Uterus (tissue), 4 donors: Measurements from ENCODE around the gene FUT8. TPM values are rescaled to one million over a fixed set of nuclear protein-coding genes. Genes with fewer than 3 reads are reported as not detected.
"Not testable (repeated sequence)": the region's sequence is repeated elsewhere in the genome, so short reads cannot be mapped to it uniquely, and the experiment has no call there.

Source experiments
- DNase-seq, 2 donors: peaks; one replicate each; pipeline ENCODE4 v3.0.0-alpha.2; 2019 to 2020
- H3K27ac ChIP-seq, 2 donors: fragments of 200-600 bp; sonication (generic); 1 replicate in 1 of 2; 2 replicates in 1 of 2; pipeline ENCODE4 v1.5.1; 2016 to 2018
- H3K27me3 ChIP-seq, 2 donors: fragments of 200-600 bp; sonication (generic); one replicate each; pipeline ENCODE4 v1.5.1; 2018 to 2019; ENCODE audit warnings: control low read depth in 1 of 2
- H3K36me3 ChIP-seq, 2 donors: fragments of 200-600 bp; sonication (generic); one replicate each; pipeline ENCODE4 v1.5.1; 2019; ENCODE audit warnings: control low read depth in 1 of 2
- H3K4me1 ChIP-seq, 2 donors: fragments of 200-600 bp; sonication (generic); one replicate each; pipeline ENCODE4 v1.5.1; 2018 to 2019; ENCODE audit warnings: control low read depth in 1 of 2
- H3K4me3 ChIP-seq, 2 donors: fragments of 200-600 bp; sonication (generic); 1 replicate in 1 of 2; 2 replicates in 1 of 2; pipeline ENCODE4 v1.5.1; 2018 to 2019; ENCODE audit warnings: mild to moderate bottlenecking in 1 of 2
- H3K9me3 ChIP-seq, 2 donors: fragments of 200-600 bp; sonication (generic); one replicate each; pipeline ENCODE4 v1.5.1; 2019; ENCODE audit warnings: control low read depth in 1 of 2
- POLR2A ChIP-seq, 2 donors: fragments of 450-650 bp; IDR thresholded peaks; one replicate each; pipeline ENCODE4 v1.6.1; 2016; ENCODE audit warnings: antibody characterized with exemption in 2 of 2, mild to moderate bottlenecking in 1 of 2, moderate library complexity in 1 of 2
- intact Hi-C: fragments of 100-400 bp; cut with DNase I; formaldehyde crosslinking; loops from one replicate; pipeline ENCODE4 v1.15.1; 2023; ENCODE audit warnings: low total_unique reads
- total RNA-seq, 4 donors: library from RNA; depleted of rRNA in 3 of 4; stranded (reverse); fragments of >200 nt in 3 of 4; gene quantifications; one replicate each; pipeline versions ENCODE4 v1.1.0 to v1.2.4, GENCODE V29; 2014 to 2023
- TF ChIP-seq, protein P1 (sequence below), 4 experiments: fragments of 200-600 bp in 2 of 4; fragments of 450-650 bp in 2 of 4; sonication (generic) in 2 of 4; IDR thresholded peaks; one replicate each; pipeline ENCODE4 v1.5.1; 2016 to 2019; ENCODE audit warnings: antibody characterized with exemption in 4 of 4, mild to moderate bottlenecking in 2 of 4, moderate library complexity in 1 of 4
- donor health status: DM: yes; HTN: yes; CAD: no.

FUT8 gene
- total RNA-seq, 4 donors from 2014 or later: 39.2 to 57.6 (median 51.8) TPM

DNA sequence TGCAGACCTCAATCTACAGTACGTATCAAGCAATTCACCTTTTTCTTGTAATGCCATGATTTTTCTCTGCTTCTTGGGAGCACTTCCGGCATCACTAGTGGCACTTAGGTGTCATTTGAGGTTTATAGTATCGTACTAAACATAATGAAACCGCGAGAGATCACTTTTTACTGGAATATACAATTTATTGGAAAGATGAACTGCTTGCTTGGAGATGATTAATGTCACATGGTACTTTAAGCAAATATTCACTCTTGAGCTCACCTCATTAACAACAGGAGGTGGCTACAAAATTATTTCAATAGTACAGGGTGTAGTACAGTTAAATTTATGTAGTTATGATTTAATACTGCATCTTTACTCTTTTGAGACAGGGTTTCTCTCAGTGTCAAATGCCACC, 11.5 kb downstream of the FUT8 start:
- no peak for DNase-seq
- no peaks in the 10 kb centered on the region for H3K4me1 ChIP-seq
- no peak for TF ChIP-seq POLR2A (IDR thresholded peaks at IDR 0.05)
- TF ChIP-seq, protein P1, sequence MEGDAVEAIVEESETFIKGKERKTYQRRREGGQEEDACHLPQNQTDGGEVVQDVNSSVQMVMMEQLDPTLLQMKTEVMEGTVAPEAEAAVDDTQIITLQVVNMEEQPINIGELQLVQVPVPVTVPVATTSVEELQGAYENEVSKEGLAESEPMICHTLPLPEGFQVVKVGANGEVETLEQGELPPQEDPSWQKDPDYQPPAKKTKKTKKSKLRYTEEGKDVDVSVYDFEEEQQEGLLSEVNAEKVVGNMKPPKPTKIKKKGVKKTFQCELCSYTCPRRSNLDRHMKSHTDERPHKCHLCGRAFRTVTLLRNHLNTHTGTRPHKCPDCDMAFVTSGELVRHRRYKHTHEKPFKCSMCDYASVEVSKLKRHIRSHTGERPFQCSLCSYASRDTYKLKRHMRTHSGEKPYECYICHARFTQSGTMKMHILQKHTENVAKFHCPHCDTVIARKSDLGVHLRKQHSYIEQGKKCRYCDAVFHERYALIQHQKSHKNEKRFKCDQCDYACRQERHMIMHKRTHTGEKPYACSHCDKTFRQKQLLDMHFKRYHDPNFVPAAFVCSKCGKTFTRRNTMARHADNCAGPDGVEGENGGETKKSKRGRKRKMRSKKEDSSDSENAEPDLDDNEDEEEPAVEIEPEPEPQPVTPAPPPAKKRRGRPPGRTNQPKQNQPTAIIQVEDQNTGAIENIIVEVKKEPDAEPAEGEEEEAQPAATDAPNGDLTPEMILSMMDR (IDR thresholded peaks at IDR 0.05): no peak
- H3K27me3 ChIP-seq: no peaks in the 10 kb centered on the region
- intact Hi-C loops: no loop called here
- no peaks in the 10 kb centered on the region for H3K9me3 ChIP-seq
- no peak overlapping the region for H3K27ac ChIP-seq
- H3K36me3 ChIP-seq: no peaks in the 10 kb centered on the region
- no peak overlapping the region for H3K4me3 ChIP-seq

DNA sequence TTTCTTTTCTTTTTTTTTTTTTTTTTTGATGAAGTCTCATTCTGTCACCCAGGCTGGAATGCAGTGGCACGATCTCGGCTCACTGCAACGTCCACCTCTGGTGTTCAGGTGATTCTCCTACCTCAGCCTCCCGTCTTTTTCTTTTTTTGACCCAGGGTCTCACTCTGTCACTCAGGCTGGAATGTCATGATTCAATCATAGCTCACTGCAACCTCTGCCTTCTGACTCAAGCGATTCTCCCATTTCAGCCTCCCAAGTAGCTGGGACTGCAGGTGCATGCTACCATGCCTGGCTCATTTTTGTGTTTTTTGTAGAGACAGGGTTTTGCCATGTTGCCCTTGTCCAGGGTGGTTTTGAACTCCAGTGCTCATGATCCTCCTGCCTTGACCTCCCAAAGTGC, 12.0 kb downstream of the FUT8 start:
- H3K27ac ChIP-seq: no peak overlapping the region
- H3K4me1 ChIP-seq: no peaks in the 10 kb centered on the region
- H3K4me3 ChIP-seq: no peak overlapping the region
- TF ChIP-seq, protein P1 (IDR thresholded peaks at IDR 0.05): no peak
- no peak for TF ChIP-seq POLR2A (IDR thresholded peaks at IDR 0.05)
- H3K9me3 ChIP-seq: no peaks in the 10 kb centered on the region
- H3K27me3 ChIP-seq: no peaks in the 10 kb centered on the region
- intact Hi-C loops: no loop called here
- no peak for DNase-seq
- no peaks in the 10 kb centered on the region for H3K36me3 ChIP-seq

DNA sequence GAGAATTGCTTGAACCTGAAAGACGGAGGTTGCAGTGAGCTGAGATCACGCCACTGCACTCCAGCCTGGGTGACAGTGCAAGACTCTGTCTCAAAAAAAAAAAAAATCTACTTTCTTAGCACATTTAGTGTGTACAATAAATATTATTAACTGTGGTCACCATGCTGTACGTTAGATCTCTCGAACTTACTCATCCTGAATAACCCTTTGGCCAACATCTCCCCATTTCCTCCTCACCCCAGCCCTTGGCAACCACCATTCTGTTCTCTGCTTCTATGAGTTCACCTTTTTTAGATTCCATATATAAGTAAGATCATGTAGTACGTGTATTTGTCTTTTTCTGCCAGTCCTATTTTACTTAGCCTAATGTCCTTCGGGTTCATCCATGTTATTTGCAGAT, 13.4 kb downstream of the FUT8 start:
- intact Hi-C loops: no loop called here
- no peaks in the 10 kb centered on the region for H3K9me3 ChIP-seq
- H3K4me3 ChIP-seq: no peak overlapping the region
- H3K27ac ChIP-seq: no peak overlapping the region
- H3K36me3 ChIP-seq: no peaks in the 10 kb centered on the region
- no peak for DNase-seq
- H3K27me3 ChIP-seq: no peaks in the 10 kb centered on the region
- H3K4me1 ChIP-seq: no peaks in the 10 kb centered on the region
- TF ChIP-seq POLR2A (IDR thresholded peaks at IDR 0.05): no peak
- TF ChIP-seq, protein P1 (IDR thresholded peaks at IDR 0.05): no peak

DNA sequence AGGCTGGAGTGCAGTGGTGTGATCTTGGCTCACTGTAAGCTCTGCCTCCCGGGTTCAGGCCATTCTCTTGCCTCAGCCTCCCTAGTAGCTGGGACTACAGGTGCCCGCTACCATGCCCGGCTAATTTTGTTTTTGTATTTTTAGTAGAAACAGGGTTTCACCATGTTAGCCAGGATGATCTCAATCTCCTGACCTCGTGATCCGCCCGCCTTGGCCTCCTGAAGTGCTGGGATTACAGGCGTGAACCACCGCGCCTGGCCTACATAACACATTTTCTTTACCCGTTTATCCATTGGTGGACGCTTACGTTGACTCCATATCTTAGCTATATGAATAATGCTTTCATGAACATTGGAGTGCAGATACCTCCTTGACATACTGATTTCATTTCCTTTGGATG, 14.4 kb downstream of the FUT8 start:
- H3K4me1 ChIP-seq, DNase-seq, H3K27ac ChIP-seq, H3K9me3 ChIP-seq, H3K27me3 ChIP-seq, H3K36me3 ChIP-seq, H3K4me3 ChIP-seq, intact Hi-C loops: not testable (repeated sequence)

DNA sequence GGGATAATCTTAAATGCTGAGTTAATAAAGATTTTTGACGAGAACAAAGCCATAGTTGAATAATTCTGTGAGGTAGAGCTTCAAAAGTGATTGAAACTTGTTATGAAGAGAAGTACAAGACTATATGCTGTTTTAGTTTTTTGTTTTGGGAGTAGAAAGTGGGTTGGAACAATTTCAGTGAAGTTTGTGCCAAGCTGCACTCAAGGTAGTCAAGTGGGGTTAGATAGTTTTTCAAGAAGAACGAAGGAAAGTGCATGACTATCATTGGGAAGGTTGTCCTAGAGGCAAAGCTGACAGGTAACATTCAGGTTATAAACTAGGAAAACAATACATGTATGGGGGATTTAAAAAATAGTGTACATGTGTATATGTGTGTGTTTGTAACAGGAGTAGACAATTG, 16.2 kb downstream of the FUT8 start:
- Histone ChIP-seq H3K27me3 (no peaks in the 10 kb centered on the region), H3K4me1 (no peaks in the 10 kb centered on the region), H3K4me3 (no peak overlapping the region), H3K9me3 (no peaks in the 10 kb centered on the region), H3K27ac (no peak overlapping the region), H3K36me3 (no peaks in the 10 kb centered on the region)
- intact Hi-C loops: no loop called here
- no peak for DNase-seq
- no peak for TF ChIP-seq POLR2A (IDR thresholded peaks at IDR 0.05)
- TF ChIP-seq, protein P1 (IDR thresholded peaks at IDR 0.05): no peak

DNA sequence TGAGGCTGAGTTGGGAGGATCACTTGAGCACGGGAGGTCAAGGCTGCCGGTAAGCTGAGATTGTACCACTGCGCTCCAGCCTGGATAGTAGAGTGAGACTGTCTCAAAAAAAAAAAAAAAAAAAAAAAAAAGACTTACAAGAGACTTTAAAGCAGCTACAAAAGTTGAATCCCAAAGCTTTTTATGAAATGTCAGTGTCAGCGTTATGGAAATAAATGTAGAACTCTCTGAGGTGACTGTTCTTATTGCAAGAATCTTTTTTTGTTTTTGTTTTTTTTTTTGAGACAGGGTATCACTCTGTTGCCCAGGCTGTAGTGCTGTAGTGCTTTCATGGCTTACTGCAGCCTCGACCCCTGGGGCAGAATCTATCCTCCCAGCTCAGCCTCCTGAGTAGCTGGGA, 17.2 kb downstream of the FUT8 start:
- TF ChIP-seq, protein P1 (IDR thresholded peaks at IDR 0.05): no peak
- no peak for TF ChIP-seq POLR2A (IDR thresholded peaks at IDR 0.05)
- DNase-seq: no peak
- Histone ChIP-seq H3K27me3 (no peaks in the 10 kb centered on the region), H3K9me3 (no peaks in the 10 kb centered on the region), H3K36me3 (no peaks in the 10 kb centered on the region), H3K4me3 (no peak overlapping the region), H3K4me1 (no peaks in the 10 kb centered on the region), H3K27ac (no peak overlapping the region)
- intact Hi-C loops: no loop called here
